H1 (cell line): ENCODE results near the gene DIP2C.

Source experiments
- CTCF ChIP-seq, 3 experiments: IDR thresholded peaks; 1 replicate in 2 of 3; 2 replicates in 1 of 3; pipeline versions ENCODE4 v1.5.1 to v1.6.1; 2011; ENCODE audit warnings: low read length in 3 of 3, mild to moderate bottlenecking in 3 of 3, inconsistent platforms in 2 of 3, low read depth in 1 of 3, moderate library complexity in 1 of 3; ENCODE audit not compliant: insufficient read depth in 1 of 3; ENCODE audit errors: control extremely low read depth in 1 of 3
- EZH2 ChIP-seq: fragments of 200-600 bp; sonication (generic); IDR thresholded peaks from 2 replicates; pipeline ENCODE4 v1.7.1; 2012; ENCODE audit warnings: low read depth, mild to moderate bottlenecking, moderate library complexity, low read length, inconsistent platforms; ENCODE audit not compliant: severe bottlenecking
- POLR2A ChIP-seq, 2 experiments: IDR thresholded peaks; 1 replicate in 1 of 2; 2 replicates in 1 of 2; pipeline ENCODE4 v1.6.1; 2011; ENCODE audit warnings: low read depth in 2 of 2, low read length in 2 of 2, mild to moderate bottlenecking in 2 of 2; ENCODE audit errors: control extremely low read depth in 1 of 2
- RFX5 ChIP-seq: IDR thresholded peaks from 2 replicates; pipeline ENCODE4 v1.6.1; 2011; ENCODE audit warnings: low read depth, low read length, improper control_type of control experiment, borderline replicate concordance
- YY1 ChIP-seq: IDR thresholded peaks from 2 replicates; pipeline ENCODE4 v1.6.1; 2011; ENCODE audit warnings: low read depth, mild to moderate bottlenecking, low read length

DNA sequence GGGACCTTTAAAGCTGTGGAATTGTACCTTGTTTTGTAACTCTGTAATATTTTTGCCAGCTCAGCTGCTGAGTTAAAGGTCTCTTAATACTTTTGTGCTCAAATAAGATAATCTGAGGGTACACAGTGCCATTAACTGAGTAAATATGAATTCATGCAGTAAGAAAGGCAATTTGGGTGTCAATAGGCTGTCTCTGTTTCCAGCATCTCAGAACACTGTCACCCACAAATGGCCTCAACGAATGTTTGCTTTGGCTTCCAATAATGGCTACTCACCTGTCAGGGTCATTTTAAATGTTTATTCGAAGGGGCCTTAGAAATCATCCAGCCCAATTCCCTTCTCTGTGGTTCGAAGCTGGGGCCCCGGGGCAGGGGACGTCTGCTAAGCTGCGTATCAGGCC is 328.8 kb downstream of the DIP2C start:
- TF ChIP-seq RFX5, result no peak
- no peak for TF ChIP-seq CTCF (IDR thresholded peaks at IDR 0.05; ENCODE audit: control extremely low read depth in 1 of 3, insufficient read depth in 1 of 3, low read depth in 1 of 3, low read length in 3 of 3)
- no peak for TF ChIP-seq YY1
- no peak for TF ChIP-seq POLR2A (IDR thresholded peaks at IDR 0.05; ENCODE audit: control extremely low read depth in 1 of 2, low read depth in 2 of 2, low read length in 2 of 2)
- no peak for TF ChIP-seq EZH2
